Dedifferentiated amniotic fluid mesenchymal stem cell (primary cell): ENCODE measurements around the gene MAGI1.
"Not testable (repeated sequence)": the region's sequence is repeated elsewhere in the genome, so short reads cannot be mapped to it uniquely, and the experiment has no call there.

ENCODE experiments used
- DNase-seq: peaks from one replicate; pipeline ENCODE4 v3.0.0-alpha.2; 2016; ENCODE audit errors: extremely low spot score

Gene MAGI1

GRCh38 chr3:66038726-66039589 lies at the start of gene MAGI1:
TSS of gene MAGI1 (minus strand) at chr3:66038918. CDS start at chr3:66038308, 610 bp downstream.
- peak; percentile 93 for DNase-seq

- no peak for DNase-seq
Measured at GRCh38 chr3:66083784-66084213, 45.1 kb upstream of the MAGI1 start.

- DNase-seq: no peak
Measured at GRCh38 chr3:66083096-66083678, 44.5 kb upstream of the MAGI1 start.

GRCh38 chr3:66082679-66083078 lies 44.0 kb upstream of the MAGI1 start:
- no peak for DNase-seq

GRCh38 chr3:66080167-66080566 lies 41.4 kb upstream of the MAGI1 start:
- DNase-seq: no peak

GRCh38 chr3:66077973-66078372 lies 39.3 kb upstream of the MAGI1 start:
- no peak for DNase-seq

- peak; percentile 77 for DNase-seq
Measured at GRCh38 chr3:66076861-66077470, 38.2 kb upstream of the MAGI1 start.

GRCh38 chr3:66075281-66075680 lies 36.6 kb upstream of the MAGI1 start:
- DNase-seq: peak; percentile 22

GRCh38 chr3:66073464-66074141 lies 34.9 kb upstream of the MAGI1 start:
- no peak for DNase-seq

- DNase-seq: no peak
Measured at GRCh38 chr3:66068255-66068654, 29.5 kb upstream of the MAGI1 start.

- no peak for DNase-seq
Measured at GRCh38 chr3:66066963-66067617, 28.4 kb upstream of the MAGI1 start.

GRCh38 chr3:66055289-66055688 lies 16.6 kb upstream of the MAGI1 start:
- DNase-seq: no peak

GRCh38 chr3:66053550-66054094 lies 14.9 kb upstream of the MAGI1 start:
- no peak for DNase-seq

- DNase-seq: no peak
Measured at GRCh38 chr3:66052721-66053549, 14.2 kb upstream of the MAGI1 start.

GRCh38 chr3:66050821-66051220 lies 12.1 kb upstream of the MAGI1 start:
- DNase-seq: no peak

GRCh38 chr3:66048051-66048395 lies 9.3 kb upstream of the MAGI1 start:
- no peak for DNase-seq

- peak; percentile 76 for DNase-seq
Measured at GRCh38 chr3:66047311-66048050, 8.8 kb upstream of the MAGI1 start.

GRCh38 chr3:66046321-66046720 lies 7.6 kb upstream of the MAGI1 start:
- not testable (repeated sequence) for DNase-seq

GRCh38 chr3:66041828-66042227 lies 3.1 kb upstream of the MAGI1 start:
- no peak for DNase-seq

- peak; percentile 35 for DNase-seq
Measured at GRCh38 chr3:66041116-66041515, 2.4 kb upstream of the MAGI1 start.
